CD4-positive, alpha-beta T cell treated with Interleukin-1 beta for 1 hour (primary cell): ENCODE measurements around the gene NMRAL1.
A peak's percentile ranks its signal among the peaks of the same experiment; 100 is the strongest.

Source experiments
- DNase-seq, 2 donors: peaks; one replicate each; pipeline ENCODE4 v3.0.0-alpha.2; 2020 to 2022

NMRAL1 gene

GRCh38 chr16:4501071-4501478 lies 26.6 kb upstream of the NMRAL1 start:
- no peak for DNase-seq

- no peak for DNase-seq
Observed at GRCh38 chr16:4500272-4500671, 25.8 kb upstream of the NMRAL1 start.

DNA sequence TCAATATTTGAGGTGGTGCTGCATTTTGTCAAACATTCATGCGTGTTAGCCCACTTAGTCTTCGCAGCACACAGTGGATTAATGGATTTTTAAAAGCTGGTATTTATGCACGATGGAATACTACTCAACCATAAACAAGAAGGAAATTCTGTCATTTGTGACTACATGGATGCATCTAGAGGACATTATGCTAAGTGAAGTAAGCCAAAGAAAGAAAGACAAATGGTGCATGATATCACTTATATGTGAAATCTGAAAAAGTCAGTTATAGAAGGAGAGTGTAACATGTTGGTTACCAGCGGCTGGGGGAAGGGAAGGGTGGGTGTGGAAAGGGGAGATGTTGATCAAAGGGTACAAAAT lies 24.8 kb upstream of the NMRAL1 start:
- DNase-seq, result no peak

DNA sequence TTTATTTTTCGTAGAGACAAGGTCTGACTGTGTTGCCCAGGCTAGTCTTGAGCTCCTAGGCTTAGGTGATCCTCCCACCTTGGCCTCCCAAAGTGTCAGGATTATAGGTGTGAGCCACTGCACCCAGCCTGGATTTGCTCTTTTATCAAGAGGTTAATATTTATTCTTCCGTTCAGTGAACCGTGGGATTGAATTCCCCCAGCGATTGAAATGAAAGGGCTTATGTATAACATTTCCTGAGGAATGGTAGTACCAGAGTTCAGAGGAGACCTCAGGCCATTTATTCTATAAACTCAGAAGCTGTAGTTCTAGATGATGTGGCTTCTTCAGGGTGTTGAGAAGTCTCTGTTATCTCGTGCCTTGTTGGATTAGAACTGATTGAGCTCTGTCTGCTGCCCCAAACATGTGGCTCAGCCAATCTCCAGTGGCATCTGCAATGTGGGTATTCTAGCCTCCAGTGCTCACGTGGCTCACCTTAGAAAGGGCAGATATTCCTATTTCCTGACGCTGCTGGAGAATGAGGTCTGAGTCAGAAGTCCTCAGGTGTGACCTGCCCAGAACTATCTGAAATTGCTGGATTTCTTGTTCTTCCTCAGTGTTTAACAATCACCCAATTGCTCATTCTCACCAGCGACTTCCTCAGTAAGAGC lies 24.2 kb upstream of the NMRAL1 start:
- no peak for DNase-seq

DNA sequence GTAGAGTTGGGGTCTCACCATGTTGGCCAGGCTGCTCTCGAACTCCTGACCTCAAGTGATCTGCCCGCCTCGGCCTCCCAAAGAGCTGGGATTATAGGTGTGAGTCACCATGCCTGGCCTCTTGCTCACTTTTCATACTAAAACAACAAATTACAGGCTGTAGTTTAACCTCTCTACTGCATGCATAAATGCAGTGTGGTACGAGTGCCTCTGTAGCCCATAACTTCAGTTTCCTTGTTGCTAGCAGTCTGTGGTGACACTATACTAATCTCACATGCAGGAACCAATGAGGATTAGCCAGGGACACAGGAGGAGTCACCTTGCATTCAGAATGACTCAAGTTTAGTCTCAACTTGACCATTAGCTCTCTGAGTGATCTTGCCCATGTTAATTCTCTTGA lies 21.9 kb upstream of the NMRAL1 start:
- DNase-seq, result no peak

DNA sequence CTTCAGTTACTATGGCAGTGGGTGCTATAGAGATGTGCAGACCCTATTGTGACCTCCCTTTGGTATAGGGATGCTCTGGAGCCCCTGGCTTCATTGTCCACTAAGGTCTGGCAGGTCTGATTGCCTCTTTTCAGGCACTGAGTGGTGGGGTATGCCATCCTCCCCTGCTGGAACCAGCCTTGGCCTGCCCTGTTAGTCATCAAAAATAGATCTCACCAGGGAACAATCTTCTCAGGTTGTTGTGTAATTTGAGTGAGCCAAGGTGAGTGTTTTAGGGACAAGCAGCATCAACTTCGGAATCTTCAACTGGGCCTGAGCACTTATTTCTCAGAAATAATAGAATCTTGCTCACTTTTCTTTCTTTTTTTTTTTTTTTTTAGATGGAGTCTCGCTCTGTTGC lies 21.3 kb upstream of the NMRAL1 start:
- no peak for DNase-seq

DNA sequence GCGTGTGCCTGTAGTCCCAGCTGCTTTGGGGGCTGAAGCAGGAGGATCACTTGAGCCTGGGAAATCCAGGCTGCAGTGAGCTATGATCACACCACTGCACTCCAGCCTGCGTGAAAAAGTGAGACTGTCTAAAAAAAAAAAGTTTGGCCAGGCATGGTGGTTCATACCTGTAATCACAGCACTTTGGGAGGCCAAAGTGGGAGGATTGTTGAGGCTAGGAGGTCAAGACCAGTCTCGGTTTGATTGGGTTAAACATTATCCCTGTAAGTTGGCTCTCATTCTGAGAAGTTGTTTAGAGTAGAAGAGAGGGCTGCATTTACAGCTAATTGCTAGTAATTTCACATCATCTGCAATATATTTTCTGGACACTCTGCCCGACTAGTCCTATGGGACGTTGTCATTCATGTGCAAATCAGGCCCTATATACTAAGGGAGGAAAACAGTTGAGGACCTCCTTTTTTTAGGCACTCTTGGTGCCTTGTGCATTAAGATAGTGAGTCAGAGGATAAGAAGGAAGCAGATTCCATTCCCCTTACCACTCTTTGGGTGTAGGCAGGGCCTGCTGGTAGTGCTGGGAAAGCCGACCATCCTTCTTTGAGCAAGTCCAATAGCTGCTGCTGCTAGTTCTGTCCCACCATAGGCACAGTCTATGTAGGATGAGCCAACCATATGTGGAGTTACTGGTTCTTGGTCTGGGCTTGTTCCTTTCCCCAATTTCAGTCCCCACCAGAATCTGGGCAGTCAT lies 20.5 kb upstream of the NMRAL1 start:
- DNase-seq, result no peak

DNA sequence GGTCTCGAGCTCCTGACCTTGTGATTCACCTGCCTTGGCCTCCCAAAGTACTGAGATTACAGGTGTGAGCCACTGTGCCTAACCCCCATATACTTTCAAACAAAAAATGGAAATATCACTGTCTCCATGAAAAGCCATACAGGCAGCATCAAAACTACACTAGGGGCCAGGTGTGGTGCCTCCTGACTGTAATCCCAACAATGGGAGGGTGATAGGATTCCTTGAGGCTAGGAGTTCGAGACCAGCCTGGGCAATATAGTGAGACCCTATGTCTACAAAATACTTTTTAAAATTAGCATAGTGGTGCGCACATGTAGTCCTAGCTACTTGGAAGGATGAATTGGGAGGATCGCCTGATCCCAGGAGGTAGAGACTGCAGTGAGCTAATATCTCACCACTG lies 17.5 kb upstream of the NMRAL1 start:
- DNase-seq, result no peak

GRCh38 chr16:4489030-4489429 lies 14.6 kb upstream of the NMRAL1 start:
- no peak for DNase-seq

- peak in 1 of 2 donors; percentile 59 for DNase-seq
Observed at GRCh38 chr16:4488499-4488967, 14.1 kb upstream of the NMRAL1 start.

GRCh38 chr16:4487955-4488498 lies 13.6 kb upstream of the NMRAL1 start:
- DNase-seq, result peak in 1 of 2 donors; percentile 18

- DNase-seq, result no peak
Observed at GRCh38 chr16:4486126-4486893, 11.9 kb upstream of the NMRAL1 start.

GRCh38 chr16:4481963-4482362 lies 7.5 kb upstream of the NMRAL1 start:
- no peak for DNase-seq

DNA sequence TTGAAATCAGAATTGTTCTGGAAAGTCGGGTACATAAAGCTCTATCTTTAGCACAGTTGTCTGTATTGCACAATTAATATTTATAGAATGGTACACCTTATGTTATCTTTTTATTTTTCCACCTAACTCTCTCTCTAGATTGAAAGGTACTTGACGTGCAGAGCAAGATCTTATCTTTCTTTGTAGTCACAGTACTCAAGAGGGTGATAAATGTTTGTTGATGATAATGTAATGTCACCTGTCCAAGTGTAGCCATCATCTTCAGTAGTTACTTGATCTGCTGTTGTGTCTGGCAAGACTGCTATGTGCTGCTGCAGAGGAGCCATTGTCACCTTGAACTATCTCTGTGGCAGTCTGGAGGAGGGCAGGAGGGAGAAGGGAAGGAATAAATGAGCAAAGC lies 7.1 kb upstream of the NMRAL1 start:
- DNase-seq, result no peak

DNA sequence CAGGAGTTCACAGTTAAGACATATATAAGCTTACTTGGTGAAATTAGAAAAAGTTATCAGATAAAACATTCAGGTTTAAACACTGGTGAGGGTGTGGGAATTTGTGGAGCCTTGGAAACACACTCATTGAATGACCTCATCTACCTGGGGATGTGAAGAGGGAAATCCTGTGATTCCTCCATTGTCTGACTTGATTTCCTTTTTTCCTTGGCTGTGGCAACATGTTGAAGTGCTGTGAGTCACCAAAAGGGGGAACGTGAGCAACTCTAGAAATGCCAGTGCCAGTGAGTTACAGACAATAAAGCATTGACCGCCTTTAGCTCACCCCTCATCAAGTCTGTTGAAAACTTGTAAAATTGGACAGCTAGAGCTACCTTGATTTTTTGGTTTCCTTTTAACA lies 3.5 kb upstream of the NMRAL1 start:
- peak; percentile 19 to 38 for DNase-seq

- DNase-seq, result peak; percentile 94 to 95
Observed at GRCh38 chr16:4475880-4476788, 1.7 kb upstream of the NMRAL1 start, which contains the start of gene HMOX2. HMOX2 (plus strand) TSS chr16:4476398; CDS start chr16:4505525, 29,127 bp downstream.

- DNase-seq, result no peak
Observed at GRCh38 chr16:4472880-4473279, 1.5 kb downstream of the NMRAL1 start.

- DNase-seq, result no peak
Observed at GRCh38 chr16:4471869-4472268, 2.6 kb downstream of the NMRAL1 start.

- DNase-seq, result no peak
Observed at GRCh38 chr16:4468972-4469371, 5.5 kb downstream of the NMRAL1 start.

- no peak for DNase-seq
Observed at GRCh38 chr16:4467916-4468315, 6.5 kb downstream of the NMRAL1 start.

DNA sequence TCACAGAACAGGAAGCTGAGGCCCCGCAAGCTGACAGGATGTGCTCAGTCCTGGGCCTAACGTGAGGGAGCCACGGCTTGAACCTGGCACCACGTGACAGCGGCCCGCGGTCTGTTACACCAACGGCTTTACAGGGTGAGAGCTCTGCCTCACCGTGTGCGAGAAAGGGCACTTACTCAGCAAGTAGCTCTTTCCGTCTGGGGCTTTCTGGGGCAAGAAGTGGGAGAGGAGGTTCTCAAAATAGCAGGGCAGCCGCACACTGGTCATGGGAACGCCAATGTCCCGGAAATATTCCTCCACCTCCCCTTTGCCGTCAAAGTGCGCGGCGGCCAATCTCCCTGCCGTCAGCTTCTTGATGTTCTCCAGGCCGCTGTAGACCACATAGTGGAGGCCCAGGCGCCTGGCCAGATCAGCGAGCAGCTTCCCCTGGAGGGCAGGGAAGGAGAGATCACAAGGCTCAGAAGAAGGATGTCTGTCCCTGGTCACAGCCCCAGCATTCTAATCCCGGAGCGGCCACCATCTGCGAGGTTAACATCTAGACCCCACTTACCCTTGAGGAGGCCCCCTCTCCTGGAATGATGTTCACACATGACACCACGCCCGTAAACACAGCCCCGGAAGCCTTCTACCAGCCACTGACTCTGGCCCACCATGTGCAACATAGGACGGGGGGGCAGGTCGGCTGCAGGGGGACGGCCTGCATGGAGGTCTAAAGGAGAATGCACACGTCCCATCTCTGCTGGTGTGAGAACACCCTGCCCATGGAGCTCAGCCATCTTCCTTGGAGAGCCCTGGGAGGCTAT lies 8.2 kb downstream of the NMRAL1 start:
- DNase-seq, result peak; percentile 70 to 77
